ENCODE results near the gene VWA2.

VWA2 gene

GRCh38 chr10:114239117-114239993 is at the start of gene VWA2:
VWA2 (plus strand) TSS chr10:114239254; CDS start chr10:114248714, 9,460 bp downstream.
- DNase-seq (ENCODE audit: extremely low spot score, insufficient read length, low read depth) (no peak), FAIRE-seq (no peak)

GRCh38 chr10:114189700-114190099 is 49.4 kb upstream of the VWA2 start:
- FAIRE-seq = no peak
- DNase-seq (ENCODE audit: extremely low spot score, insufficient read length, low read depth) = no peak

- no peak for FAIRE-seq
Measured at GRCh38 chr10:114195079-114195478, 44.0 kb upstream of the VWA2 start.

GRCh38 chr10:114199239-114199638 is 39.8 kb upstream of the VWA2 start:
- DNase-seq (ENCODE audit: extremely low spot score, insufficient read length, low read depth) (no peak), FAIRE-seq (no peak)

More at GRCh38 chr10:114195079-114195478, 44.0 kb upstream of the VWA2 start:
- no peak for DNase-seq (ENCODE audit: extremely low spot score, insufficient read length, low read depth)

GRCh38 chr10:114202812-114203211 is 36.2 kb upstream of the VWA2 start:
- DNase-seq (ENCODE audit: extremely low spot score, insufficient read length, low read depth) (no peak), FAIRE-seq (no peak)

GRCh38 chr10:114206902-114207301 is 32.2 kb upstream of the VWA2 start:
- FAIRE-seq = no peak

GRCh38 chr10:114207349-114207748 is 31.7 kb upstream of the VWA2 start:
- no peak for FAIRE-seq

More at GRCh38 chr10:114206902-114207301, 32.2 kb upstream of the VWA2 start:
- DNase-seq (ENCODE audit: extremely low spot score, insufficient read length, low read depth) = no peak

GRCh38 chr10:114208351-114208750 is 30.7 kb upstream of the VWA2 start:
- FAIRE-seq (no peak), DNase-seq (ENCODE audit: extremely low spot score, insufficient read length, low read depth) (no peak)

More at GRCh38 chr10:114207349-114207748, 31.7 kb upstream of the VWA2 start:
- no peak for DNase-seq (ENCODE audit: extremely low spot score, insufficient read length, low read depth)

- FAIRE-seq (no peak), DNase-seq (ENCODE audit: extremely low spot score, insufficient read length, low read depth) (no peak)
Measured at GRCh38 chr10:114212153-114212552, 26.9 kb upstream of the VWA2 start.

GRCh38 chr10:114215033-114215432 is 24.0 kb upstream of the VWA2 start:
- DNase-seq (ENCODE audit: extremely low spot score, insufficient read length, low read depth) = no peak
- FAIRE-seq = no peak

GRCh38 chr10:114220281-114220680 is 18.8 kb upstream of the VWA2 start:
- DNase-seq (ENCODE audit: extremely low spot score, insufficient read length, low read depth) (no peak), FAIRE-seq (no peak)

GRCh38 chr10:114221235-114221634 is 17.8 kb upstream of the VWA2 start:
- no peak for FAIRE-seq

GRCh38 chr10:114223066-114223465 is 16.0 kb upstream of the VWA2 start:
- DNase-seq (ENCODE audit: extremely low spot score, insufficient read length, low read depth) (no peak), FAIRE-seq (no peak)

More at GRCh38 chr10:114221235-114221634, 17.8 kb upstream of the VWA2 start:
- no peak for DNase-seq (ENCODE audit: extremely low spot score, insufficient read length, low read depth)

- no peak for FAIRE-seq
- DNase-seq (ENCODE audit: extremely low spot score, insufficient read length, low read depth) = no peak
Measured at GRCh38 chr10:114228156-114228555, 10.9 kb upstream of the VWA2 start.

- no peak for FAIRE-seq
- DNase-seq (ENCODE audit: extremely low spot score, insufficient read length, low read depth) = no peak
Measured at GRCh38 chr10:114232561-114233176, 6.4 kb upstream of the VWA2 start.

- DNase-seq (ENCODE audit: extremely low spot score, insufficient read length, low read depth) = no peak
- no peak for FAIRE-seq
Measured at GRCh38 chr10:114233482-114233881, 5.6 kb upstream of the VWA2 start.

- FAIRE-seq = no peak
- DNase-seq (ENCODE audit: extremely low spot score, insufficient read length, low read depth) = no peak
Measured at GRCh38 chr10:114234132-114234531, 4.9 kb upstream of the VWA2 start.

- FAIRE-seq (no peak), DNase-seq (ENCODE audit: extremely low spot score, insufficient read length, low read depth) (no peak)
Measured at GRCh38 chr10:114239994-114240345, 916 bp downstream of the VWA2 start.

GRCh38 chr10:114242235-114242634 is 3.2 kb downstream of the VWA2 start:
- DNase-seq (ENCODE audit: extremely low spot score, insufficient read length, low read depth) (no peak), FAIRE-seq (no peak)

GRCh38 chr10:114243661-114244060 is 4.6 kb downstream of the VWA2 start:
- FAIRE-seq (no peak), DNase-seq (ENCODE audit: extremely low spot score, insufficient read length, low read depth) (no peak)

- FAIRE-seq (no peak), DNase-seq (ENCODE audit: extremely low spot score, insufficient read length, low read depth) (no peak)
Measured at GRCh38 chr10:114244126-114244525, 5.1 kb downstream of the VWA2 start.
